WTC11 (cell line): Measurements from ENCODE around the gene OPN3. TPM values are rescaled to one million over a fixed set of nuclear protein-coding genes. Genes with fewer than 3 reads are reported as not detected.

Source experiments
- ATAC-seq: fragments of 200-7000 bp; cut with Tn5 transposase; 2 replicates; pipeline ENCODE4 v1.10.0; 2021; ENCODE audit warnings: mild to moderate bottlenecking, moderate library complexity
- CTCF ChIA-PET: fragments of 300-600 bp; sonication (Branson Sonifier 250); formaldehyde crosslinking; loops from one replicate; lab custom pipeline; 2021; ENCODE audit warnings: antibody characterized with exemption; lab: Charles Lee
- POLR2A ChIA-PET: fragments of 350-600 bp; sonication (Branson Sonifier 250); formaldehyde crosslinking; loops from one replicate; lab custom pipeline; 2021; ENCODE audit warnings: antibody characterized with exemption; lab: Charles Lee
- DNase-seq: peaks from one replicate; pipeline ENCODE4 v3.0.0; 2021; ENCODE audit warnings: low spot score
- H3K27ac Mint-ChIP-seq: 2 replicates; pipeline ENCODE4 v1.8.0; 2021; ENCODE audit warnings: mixed read lengths
- H3K27me3 Mint-ChIP-seq: 2 replicates; pipeline ENCODE4 v1.8.0; 2021; ENCODE audit warnings: low read depth, mild to moderate bottlenecking, moderate library complexity, mixed read lengths
- H3K36me3 Mint-ChIP-seq: 2 replicates; pipeline ENCODE4 v1.8.0; 2021; ENCODE audit warnings: mixed read lengths
- H3K4me1 Mint-ChIP-seq: 2 replicates; pipeline ENCODE4 v1.8.0; 2022; ENCODE audit warnings: mixed read lengths
- H3K4me3 Mint-ChIP-seq: 2 replicates; pipeline ENCODE4 v1.8.0; 2021; ENCODE audit warnings: mild to moderate bottlenecking, moderate library complexity, mixed read lengths
- H3K9me3 Mint-ChIP-seq: 2 replicates; pipeline ENCODE4 v1.8.0; 2021; ENCODE audit warnings: mixed read lengths
- ATF1 ChIP-seq: sonication (generic); formaldehyde crosslinking; IDR thresholded peaks from 2 replicates; pipeline ENCODE4 v1.8.1; 2023; ENCODE audit warnings: mild to moderate bottlenecking, moderate library complexity, missing genetic modification reagents
- ATF3 ChIP-seq: sonication (generic); formaldehyde crosslinking; conservative IDR thresholded peaks from 2 replicates; pipeline ENCODE4 v1.8.1; 2022; ENCODE audit warnings: mild to moderate bottlenecking, missing genetic modification reagents
- ELF4 ChIP-seq: sonication (generic); formaldehyde crosslinking; IDR thresholded peaks from 2 replicates; pipeline ENCODE4 v1.8.1; 2022; ENCODE audit warnings: low read depth, mild to moderate bottlenecking, moderate library complexity, missing genetic modification reagents
- ESRRA ChIP-seq: sonication (generic); formaldehyde crosslinking; IDR thresholded peaks from 2 replicates; pipeline ENCODE4 v1.8.1; 2022; ENCODE audit warnings: mild to moderate bottlenecking, missing genetic modification reagents, borderline replicate concordance
- FOXK1 ChIP-seq: sonication (generic); formaldehyde crosslinking; IDR thresholded peaks from 2 replicates; pipeline ENCODE4 v1.8.0; 2022; ENCODE audit warnings: mild to moderate bottlenecking, moderate library complexity, missing genetic modification reagents
- IRF2 ChIP-seq: sonication (generic); formaldehyde crosslinking; IDR thresholded peaks from 2 replicates; pipeline ENCODE4 v1.8.0; 2022; ENCODE audit warnings: low read depth, missing genetic modification reagents, borderline replicate concordance
- JUN ChIP-seq: sonication (generic); formaldehyde crosslinking; IDR thresholded peaks from 2 replicates; pipeline ENCODE4 v1.8.0; 2023; ENCODE audit warnings: mild to moderate bottlenecking, missing genetic modification reagents
- MXD4 ChIP-seq: fragments of 250-450 bp; sonication (Bioruptor Pico); IDR thresholded peaks from 2 replicates; pipeline ENCODE4 v1.8.0; 2021; ENCODE audit warnings: mild to moderate bottlenecking, moderate library complexity, borderline replicate concordance
- NFYB ChIP-seq: sonication (generic); formaldehyde crosslinking; conservative IDR thresholded peaks from 2 replicates; pipeline ENCODE4 v1.8.0; 2022; ENCODE audit warnings: low read depth, missing genetic modification reagents
- NR1H2 ChIP-seq: sonication (generic); formaldehyde crosslinking; IDR thresholded peaks from 2 replicates; pipeline ENCODE4 v1.9.0; 2021; ENCODE audit warnings: mild to moderate bottlenecking, moderate library complexity, missing genetic modification reagents
- NR3C1 ChIP-seq: sonication (generic); formaldehyde crosslinking; conservative IDR thresholded peaks from 2 replicates; pipeline ENCODE4 v1.8.1; 2023; ENCODE audit warnings: low read depth, mild to moderate bottlenecking, missing genetic modification reagents
- OVOL2 ChIP-seq: fragments of 250-450 bp; sonication (Bioruptor Pico); IDR thresholded peaks from 2 replicates; pipeline ENCODE4 v1.9.0; 2021; ENCODE audit warnings: mild to moderate bottlenecking, borderline replicate concordance
- SMAD3 ChIP-seq: sonication (generic); formaldehyde crosslinking; IDR thresholded peaks from 2 replicates; pipeline ENCODE4 v1.8.0; 2022; ENCODE audit warnings: missing genetic modification reagents, mild to moderate bottlenecking, borderline replicate concordance
- SMAD4 ChIP-seq: sonication (generic); formaldehyde crosslinking; IDR thresholded peaks from 2 replicates; pipeline ENCODE4 v1.8.0; 2022; ENCODE audit warnings: mild to moderate bottlenecking, missing genetic modification reagents
- SOX15 ChIP-seq: fragments of 250-450 bp; sonication (Bioruptor Pico); IDR thresholded peaks from 2 replicates; pipeline ENCODE4 v1.9.0; 2021; ENCODE audit warnings: mild to moderate bottlenecking
- USF2 ChIP-seq: sonication (generic); formaldehyde crosslinking; IDR thresholded peaks from 2 replicates; pipeline ENCODE4 v1.8.1; 2023; ENCODE audit warnings: mild to moderate bottlenecking, missing genetic modification reagents, moderate library complexity
- ZBTB43 ChIP-seq: sonication (generic); formaldehyde crosslinking; IDR thresholded peaks from 2 replicates; pipeline ENCODE4 v1.8.1; 2023; ENCODE audit warnings: mild to moderate bottlenecking, missing genetic modification reagents
- ZNF219 ChIP-seq: sonication (generic); formaldehyde crosslinking; IDR thresholded peaks from 2 replicates; pipeline ENCODE4 v1.8.0; 2023; ENCODE audit warnings: missing genetic modification reagents, mild to moderate bottlenecking, borderline replicate concordance
- ZNF396 ChIP-seq: fragments of 250-450 bp; sonication (Bioruptor Pico); IDR thresholded peaks from 2 replicates; pipeline ENCODE4 v1.8.0; 2021; ENCODE audit warnings: mild to moderate bottlenecking, moderate library complexity, borderline replicate concordance
- ZNF671 ChIP-seq: fragments of 250-450 bp; sonication (Bioruptor Pico); IDR thresholded peaks from 2 replicates; pipeline ENCODE4 v1.8.0; 2021; ENCODE audit warnings: mild to moderate bottlenecking
- total RNA-seq: library from RNA; stranded (reverse); gene quantifications from 3 replicates; pipeline ENCODE4 v1.2.3, GENCODE V29; 2021
- TF ChIP-seq, protein P1 (sequence below): sonication (generic); formaldehyde crosslinking; IDR thresholded peaks from 2 replicates; pipeline ENCODE4 v1.8.0; 2022; ENCODE audit warnings: mild to moderate bottlenecking, missing genetic modification reagents
- TF ChIP-seq, protein P2 (sequence below): sonication (generic); formaldehyde crosslinking; IDR thresholded peaks from 2 replicates; pipeline ENCODE4 v1.8.0; 2022; ENCODE audit warnings: mild to moderate bottlenecking, missing genetic modification reagents
- TF ChIP-seq, protein P3 (sequence below): sonication (generic); formaldehyde crosslinking; IDR thresholded peaks from 2 replicates; pipeline ENCODE4 v1.8.1; 2023; ENCODE audit warnings: mild to moderate bottlenecking, moderate library complexity, missing genetic modification reagents

Gene OPN3
- total RNA-seq, 1 experiment from 2014 or later: 17.2 TPM

- TF ChIP-seq, protein P1, sequence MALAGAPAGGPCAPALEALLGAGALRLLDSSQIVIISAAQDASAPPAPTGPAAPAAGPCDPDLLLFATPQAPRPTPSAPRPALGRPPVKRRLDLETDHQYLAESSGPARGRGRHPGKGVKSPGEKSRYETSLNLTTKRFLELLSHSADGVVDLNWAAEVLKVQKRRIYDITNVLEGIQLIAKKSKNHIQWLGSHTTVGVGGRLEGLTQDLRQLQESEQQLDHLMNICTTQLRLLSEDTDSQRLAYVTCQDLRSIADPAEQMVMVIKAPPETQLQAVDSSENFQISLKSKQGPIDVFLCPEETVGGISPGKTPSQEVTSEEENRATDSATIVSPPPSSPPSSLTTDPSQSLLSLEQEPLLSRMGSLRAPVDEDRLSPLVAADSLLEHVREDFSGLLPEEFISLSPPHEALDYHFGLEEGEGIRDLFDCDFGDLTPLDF (CRISPR knock-in tag): no peak
- TF ChIP-seq, protein P2, sequence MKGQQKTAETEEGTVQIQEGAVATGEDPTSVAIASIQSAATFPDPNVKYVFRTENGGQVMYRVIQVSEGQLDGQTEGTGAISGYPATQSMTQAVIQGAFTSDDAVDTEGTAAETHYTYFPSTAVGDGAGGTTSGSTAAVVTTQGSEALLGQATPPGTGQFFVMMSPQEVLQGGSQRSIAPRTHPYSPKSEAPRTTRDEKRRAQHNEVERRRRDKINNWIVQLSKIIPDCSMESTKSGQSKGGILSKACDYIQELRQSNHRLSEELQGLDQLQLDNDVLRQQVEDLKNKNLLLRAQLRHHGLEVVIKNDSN (CRISPR knock-in tag): no peak
- TF ChIP-seq OVOL2 (no peak), NR3C1 (no peak), ESRRA (CRISPR knock-in tag) (no peak), ATF1 (CRISPR knock-in tag) (no peak)
Observed at GRCh38 chr1:241631674-241632073, 8.5 kb downstream of the OPN3 start (continued).

DNA sequence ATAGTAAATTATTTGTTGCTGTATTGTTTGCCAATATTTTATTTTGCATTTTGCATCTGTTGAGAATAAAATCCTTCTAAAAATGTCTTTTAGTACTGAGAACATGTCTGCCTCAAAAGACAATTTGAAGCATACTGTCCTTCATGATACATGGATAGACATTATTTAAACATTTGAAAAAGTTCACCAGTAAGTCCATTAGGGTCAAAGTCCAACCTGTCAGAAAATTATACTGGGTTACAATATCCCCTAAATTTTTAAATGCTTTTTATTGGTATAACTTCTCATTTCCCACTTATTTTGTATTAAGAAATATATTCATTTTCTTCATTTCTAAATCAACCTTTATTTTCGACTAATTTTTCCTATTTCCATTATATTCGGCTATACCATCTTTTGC is 9.3 kb downstream of the OPN3 start:
- no peak overlapping the region for H3K27ac Mint-ChIP-seq
- H3K9me3 Mint-ChIP-seq: no peaks in the 10 kb centered on the region
- ChIA-PET CTCF (no interaction called here), POLR2A (no interaction called here)
- no peak for DNase-seq
- H3K27me3 Mint-ChIP-seq: no peaks in the 10 kb centered on the region
- H3K4me1 Mint-ChIP-seq: peaks cover 38% of the 10 kb centered on the region
- H3K4me3 Mint-ChIP-seq: no peak overlapping the region
- ATAC-seq: no peak
- H3K36me3 Mint-ChIP-seq: peaks cover 29% of the 10 kb centered on the region
- TF ChIP-seq SMAD3 (CRISPR knock-in tag) (no peak), FOXK1 (no peak), ZNF219 (CRISPR knock-in tag) (no peak), ZNF396 (CRISPR knock-in tag) (no peak), IRF2 (CRISPR knock-in tag) (no peak), ESRRA (CRISPR knock-in tag) (no peak), SOX15 (no peak), ZNF671 (CRISPR knock-in tag) (no peak), SMAD4 (no peak), OVOL2 (no peak), JUN (CRISPR knock-in tag) (no peak), USF2 (CRISPR knock-in tag) (no peak), ATF3 (no peak), ZBTB43 (CRISPR knock-in tag) (no peak), NFYB (no peak), ELF4 (CRISPR knock-in tag) (no peak), NR1H2 (CRISPR knock-in tag) (no peak), MXD4 (CRISPR knock-in tag) (no peak)
- TF ChIP-seq, protein P1 (CRISPR knock-in tag): no peak
- TF ChIP-seq, protein P3, sequence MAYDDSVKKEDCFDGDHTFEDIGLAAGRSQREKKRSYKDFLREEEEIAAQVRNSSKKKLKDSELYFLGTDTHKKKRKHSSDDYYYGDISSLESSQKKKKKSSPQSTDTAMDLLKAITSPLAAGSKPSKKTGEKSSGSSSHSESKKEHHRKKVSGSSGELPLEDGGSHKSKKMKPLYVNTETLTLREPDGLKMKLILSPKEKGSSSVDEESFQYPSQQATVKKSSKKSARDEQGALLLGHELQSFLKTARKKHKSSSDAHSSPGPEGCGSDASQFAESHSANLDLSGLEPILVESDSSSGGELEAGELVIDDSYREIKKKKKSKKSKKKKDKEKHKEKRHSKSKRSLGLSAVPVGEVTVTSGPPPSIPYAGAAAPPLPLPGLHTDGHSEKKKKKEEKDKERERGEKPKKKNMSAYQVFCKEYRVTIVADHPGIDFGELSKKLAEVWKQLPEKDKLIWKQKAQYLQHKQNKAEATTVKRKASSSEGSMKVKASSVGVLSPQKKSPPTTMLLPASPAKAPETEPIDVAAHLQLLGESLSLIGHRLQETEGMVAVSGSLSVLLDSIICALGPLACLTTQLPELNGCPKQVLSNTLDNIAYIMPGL (CRISPR knock-in tag): no peak
